ENCODE data around the gene MBNL2.

DNA sequence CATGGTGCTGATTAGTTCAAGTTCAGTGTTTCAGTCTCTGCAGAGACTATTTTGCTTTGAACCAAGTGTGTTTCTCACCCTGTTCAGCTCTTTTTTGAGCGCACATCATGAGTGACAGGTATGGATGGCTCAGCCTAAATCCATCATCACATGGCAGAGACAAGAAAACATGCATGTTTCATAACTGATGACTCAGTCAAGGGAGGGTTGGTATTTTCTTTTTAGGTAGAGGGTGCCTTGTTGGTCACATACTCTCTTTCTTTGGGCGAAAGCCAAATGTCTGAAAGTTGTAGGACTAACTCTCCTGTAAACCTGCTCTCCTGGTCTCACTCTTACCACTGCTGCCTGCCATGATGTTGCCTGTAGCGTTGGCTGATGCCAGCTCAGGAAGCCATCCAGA lies 163.7 kb downstream of the MBNL2 start:
- TF ChIP-seq, protein P1, sequence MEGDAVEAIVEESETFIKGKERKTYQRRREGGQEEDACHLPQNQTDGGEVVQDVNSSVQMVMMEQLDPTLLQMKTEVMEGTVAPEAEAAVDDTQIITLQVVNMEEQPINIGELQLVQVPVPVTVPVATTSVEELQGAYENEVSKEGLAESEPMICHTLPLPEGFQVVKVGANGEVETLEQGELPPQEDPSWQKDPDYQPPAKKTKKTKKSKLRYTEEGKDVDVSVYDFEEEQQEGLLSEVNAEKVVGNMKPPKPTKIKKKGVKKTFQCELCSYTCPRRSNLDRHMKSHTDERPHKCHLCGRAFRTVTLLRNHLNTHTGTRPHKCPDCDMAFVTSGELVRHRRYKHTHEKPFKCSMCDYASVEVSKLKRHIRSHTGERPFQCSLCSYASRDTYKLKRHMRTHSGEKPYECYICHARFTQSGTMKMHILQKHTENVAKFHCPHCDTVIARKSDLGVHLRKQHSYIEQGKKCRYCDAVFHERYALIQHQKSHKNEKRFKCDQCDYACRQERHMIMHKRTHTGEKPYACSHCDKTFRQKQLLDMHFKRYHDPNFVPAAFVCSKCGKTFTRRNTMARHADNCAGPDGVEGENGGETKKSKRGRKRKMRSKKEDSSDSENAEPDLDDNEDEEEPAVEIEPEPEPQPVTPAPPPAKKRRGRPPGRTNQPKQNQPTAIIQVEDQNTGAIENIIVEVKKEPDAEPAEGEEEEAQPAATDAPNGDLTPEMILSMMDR (IDR thresholded peaks at IDR 0.05), result no peak
- TF ChIP-seq STAT6 (CRISPR knock-in tag; conservative IDR thresholded peaks at IDR 0.05; ENCODE audit: low read depth), result no peak
- TF ChIP-seq ETV6 (CRISPR knock-in tag; IDR thresholded peaks at IDR 0.05), result no peak
- no peak for TF ChIP-seq ELF4 (CRISPR knock-in tag; IDR thresholded peaks at IDR 0.05; ENCODE audit: low read depth)
- TF ChIP-seq CBFB (CRISPR knock-in tag; IDR thresholded peaks at IDR 0.05; ENCODE audit: low read depth), result no peak
- TF ChIP-seq ZMAT4 (CRISPR knock-in tag; IDR thresholded peaks at IDR 0.05), result no peak
- TF ChIP-seq NFE2L1 (CRISPR knock-in tag; IDR thresholded peaks at IDR 0.05), result no peak
